ENCODE measurements around the gene ZNF205. TPM values are rescaled to one million over a fixed set of nuclear protein-coding genes. Genes with fewer than 3 reads are reported as not detected.

ZNF205 gene
- total and polyA plus RNA-seq, 2 of the 4 experiments (the other 2 are of a cell fraction): 8.2 to 12.7 TPM

DNA sequence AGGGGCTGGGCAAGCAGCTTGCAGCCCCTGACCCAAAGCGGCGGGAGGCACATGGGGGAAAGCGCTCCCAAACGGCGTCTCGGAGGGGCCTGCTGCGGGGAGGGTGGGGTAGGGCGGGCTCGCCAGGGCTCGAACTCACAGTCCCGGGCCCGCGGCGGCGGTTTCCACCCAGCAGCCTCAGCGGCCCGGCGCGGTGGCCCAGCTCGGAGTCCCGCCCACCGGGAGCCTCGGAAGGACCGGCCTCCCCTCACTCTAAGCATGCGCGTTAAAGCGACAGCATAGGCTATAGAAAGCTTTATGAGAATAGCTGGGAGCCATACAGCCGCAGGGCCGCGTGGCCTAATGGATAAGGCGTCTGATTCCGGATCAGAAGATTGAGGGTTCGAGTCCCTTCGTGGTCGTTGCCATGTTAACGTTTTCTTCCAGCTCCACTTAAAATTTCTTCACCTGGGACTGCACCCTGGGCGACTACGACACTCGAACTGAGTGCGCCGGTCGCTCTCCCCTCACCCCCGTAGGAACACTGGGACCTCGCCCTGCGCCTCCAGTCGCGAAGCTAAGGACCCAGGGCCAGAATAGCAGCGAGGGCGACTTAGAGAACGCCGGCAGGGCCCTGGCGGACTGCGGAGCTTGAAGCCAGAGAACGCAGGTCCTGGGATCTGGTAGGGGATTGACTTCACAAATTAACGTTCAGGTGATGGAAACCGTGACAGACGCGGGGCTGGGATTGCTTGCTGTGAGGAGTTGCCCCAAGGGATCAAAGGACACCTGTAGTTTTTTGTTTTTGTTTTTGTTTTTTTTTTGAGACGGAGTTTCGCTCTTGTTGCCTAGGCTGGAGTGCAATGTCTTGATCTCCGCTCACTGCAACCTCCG is 38.2 kb downstream of the ZNF205 start (continued):
- TF ChIP-seq CTCF (conservative IDR thresholded peaks at IDR 0.05; ENCODE audit: low read depth, low read length) (no peak), BHLHE40 (IDR thresholded peaks at IDR 0.05; ENCODE audit: low read depth, low read length) (no peak), MAFK (IDR thresholded peaks at IDR 0.05; ENCODE audit: low read depth, low read length) (no peak)

GRCh38 chr16:3152027-3152276 is 39.6 kb downstream of the ZNF205 start:
- POLR2A ChIA-PET (ENCODE audit: unreplicated experiment): no interaction called here
- H3K18ac ChIP-seq (ENCODE audit: low read depth, low read length): no peak overlapping the region
- TF ChIP-seq SMC3 (IDR thresholded peaks at IDR 0.05; ENCODE audit: low read depth, low read length) (no peak), RCOR1 (IDR thresholded peaks at IDR 0.05; ENCODE audit: insufficient replicate concordance, low read length) (no peak), CHD1 (IDR thresholded peaks at IDR 0.05; ENCODE audit: low read depth, low read length) (no peak), RFX5 (IDR thresholded peaks at IDR 0.05; ENCODE audit: low read depth, low read length) (no peak), MAZ (IDR thresholded peaks at IDR 0.05; ENCODE audit: borderline replicate concordance, low read depth, low read length) (no peak), CEBPB (IDR thresholded peaks at IDR 0.05; ENCODE audit: low read depth, low read length) (no peak), MAFK (IDR thresholded peaks at IDR 0.05; ENCODE audit: low read depth, low read length) (no peak), MXI1 (IDR thresholded peaks at IDR 0.05; ENCODE audit: borderline replicate concordance, low read depth, low read length) (no peak), FOS (IDR thresholded peaks at IDR 0.05; ENCODE audit: low read depth, low read length) (no peak)
- TF ChIP-seq, protein P1, sequence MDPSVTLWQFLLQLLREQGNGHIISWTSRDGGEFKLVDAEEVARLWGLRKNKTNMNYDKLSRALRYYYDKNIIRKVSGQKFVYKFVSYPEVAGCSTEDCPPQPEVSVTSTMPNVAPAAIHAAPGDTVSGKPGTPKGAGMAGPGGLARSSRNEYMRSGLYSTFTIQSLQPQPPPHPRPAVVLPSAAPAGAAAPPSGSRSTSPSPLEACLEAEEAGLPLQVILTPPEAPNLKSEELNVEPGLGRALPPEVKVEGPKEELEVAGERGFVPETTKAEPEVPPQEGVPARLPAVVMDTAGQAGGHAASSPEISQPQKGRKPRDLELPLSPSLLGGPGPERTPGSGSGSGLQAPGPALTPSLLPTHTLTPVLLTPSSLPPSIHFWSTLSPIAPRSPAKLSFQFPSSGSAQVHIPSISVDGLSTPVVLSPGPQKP (IDR thresholded peaks at IDR 0.05; ENCODE audit: borderline replicate concordance, low read depth, low read length): no peak

More at GRCh38 chr16:3152027-3152276, 39.6 kb downstream of the ZNF205 start:
- in situ Hi-C loops (cut with MboI; ENCODE audit: low sequenced_read_pairs): no loop called here
- H3K4me3 ChIP-seq (ENCODE audit: insufficient read depth, low read depth, low read length): peak overlapping the region; percentile 59
- no peak overlapping the region for H3K9ac ChIP-seq (ENCODE audit: low read depth, low read length)
- no peak overlapping the region for H4K5ac ChIP-seq (ENCODE audit: low read depth, low read length)
- no TSS peak for BruUV-seq (replicated peaks)
- no peak for ATAC-seq (ENCODE audit: low read depth)
- no peak overlapping the region for H2AK9ac ChIP-seq (replicated peaks; ENCODE audit: low read depth, low read length, poor library complexity)
- H3K9me1 ChIP-seq (ENCODE audit: insufficient read depth, low read length): peaks cover 10% of the 10 kb centered on the region
- H3K79me1 ChIP-seq (ENCODE audit: low read depth in 1 of 2, low read length in 2 of 2): peaks cover 0 to 13% of the 10 kb centered on the region in 2 experiments; a peak in 2 of 4 replicates
- WGBS, 2 experiments (ENCODE audit: extremely low coverage in 2 of 2, insufficient read length in 1 of 2): 14% methylated on average over 3 of the region's 15 CpGs; no CpG with 5 or more reads in 1 of the 2 experiments
- H4K91ac ChIP-seq (ENCODE audit: insufficient read depth, low read depth, low read length): no peak overlapping the region
- no peaks in the 10 kb centered on the region for H3K27me3 ChIP-seq (ENCODE audit: control insufficient read depth, insufficient read depth, low read length)
- CTCF ChIA-PET: interaction anchor here (1.4 kb wide), 1 partner anchor 17 kb away, joined by 3 read pairs; the partner anchor contains the start of gene ZNF213
- no peaks in the 10 kb centered on the region for H3K9me3 ChIP-seq (ENCODE audit: control insufficient read depth, insufficient read depth, low read length)
- intact Hi-C loops (cut with micrococcal nuclease): loop anchor here (1.0 kb wide), 1 partner anchor 14 kb away; no protein-coding TSS in a partner anchor
- H3K36me3 ChIP-seq (ENCODE audit: control insufficient read depth, insufficient read depth, low read length): no peaks in the 10 kb centered on the region
- H3K27ac ChIP-seq (ENCODE audit: insufficient read depth, low read length): no peak overlapping the region
- no peak overlapping the region for H3K4ac ChIP-seq (ENCODE audit: low read depth, low read length)
- H3K4me2 ChIP-seq (ENCODE audit: low read depth, low read length): peak overlapping the region; percentile 51
- peaks cover 15% of the 10 kb centered on the region for H4K20me1 ChIP-seq (ENCODE audit: insufficient read depth, low read length)
- dilution Hi-C loops (cut with HindIII; ENCODE audit: low sequenced_read_pairs, unreplicated experiment): no loop called here
- H2BK5ac ChIP-seq (ENCODE audit: low read depth, low read length, poor library complexity, severe bottlenecking): no peak overlapping the region
- no peak overlapping the region for H3K23ac ChIP-seq (ENCODE audit: low read depth, low read length)
- no peak overlapping the region for H3K14ac ChIP-seq (replicated peaks; ENCODE audit: low read depth, low read length)
- no peak overlapping the region for H2BK120ac ChIP-seq (ENCODE audit: low read depth, low read length)
- H2AFZ ChIP-seq (replicated peaks; ENCODE audit: low read length, poor library complexity): peak overlapping the region; percentile 94
- no peak overlapping the region for H2BK15ac ChIP-seq (ENCODE audit: low read depth, low read length)
- H2BK20ac ChIP-seq (ENCODE audit: low read depth, low read length): no peak overlapping the region
- no peak overlapping the region for H3K56ac ChIP-seq (ENCODE audit: extremely low read depth, insufficient read depth, low read length)
- DNase-seq: no peak
- peaks cover 3% of the 10 kb centered on the region; the same call in 1 of the 2 replicates for H3K4me1 ChIP-seq (ENCODE audit: control insufficient read depth, insufficient read depth, low read length)
- H2AK5ac ChIP-seq (ENCODE audit: low read depth, low read length): no peak overlapping the region
- no peak overlapping the region for H4K8ac ChIP-seq (ENCODE audit: low read depth in 2 of 2, low read length in 2 of 2)
